Measurements from ENCODE around the gene LRFN2.

DNA sequence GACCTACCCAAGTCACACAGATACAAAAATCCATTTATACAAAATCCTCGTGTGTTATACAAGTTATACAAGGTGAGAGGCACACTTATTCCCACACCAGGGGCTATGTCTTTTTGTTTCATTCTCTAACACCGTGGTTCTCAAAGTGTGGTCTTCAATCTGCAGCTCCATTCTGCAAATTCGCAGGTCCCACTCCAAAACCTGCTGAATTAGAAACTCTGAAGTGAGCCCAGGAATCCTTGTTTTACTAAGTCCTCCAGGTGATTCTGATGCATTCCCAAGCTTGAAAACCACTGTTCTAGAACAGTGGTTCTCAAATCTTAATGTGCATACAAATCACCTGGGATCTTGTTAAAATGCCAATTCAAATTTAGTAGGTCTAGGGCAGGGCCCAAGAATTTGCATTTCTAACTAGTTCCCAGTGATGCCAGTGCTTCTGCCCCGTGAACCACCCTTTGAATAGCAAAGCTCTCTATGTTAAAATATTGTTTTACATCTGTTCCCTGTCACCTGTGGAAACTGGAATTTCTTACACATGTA lies 35.1 kb downstream of the LRFN2 start:
- TF ChIP-seq CTCF (IDR thresholded peaks at IDR 0.05) (no peak), POLR2A (IDR thresholded peaks at IDR 0.05) (no peak), POLR2AphosphoS5 (IDR thresholded peaks at IDR 0.05; ENCODE audit: insufficient read depth in 1 of 2, low read depth in 1 of 2) (no peak)
